GM19452 (cell line): Measurements from ENCODE around the gene SCN7A.
"Not testable (repeated sequence)": the region's sequence is repeated elsewhere in the genome, so short reads cannot be mapped to it uniquely, and the experiment has no call there.

ENCODE experiments used
- ATAC-seq: cut with Tn5 transposase; IDR thresholded peaks from one replicate; pipeline ENCODE4 v1.9.1; 2021; ENCODE audit not compliant: unreplicated experiment

Gene SCN7A

GRCh38 chr2:166494140-166494624 is at the start of gene SCN7A:
TSS of gene SCN7A (minus strand) at chr2:166494249. CDS start at chr2:166477696, 16,553 bp downstream.
- ATAC-seq: no peak

- ATAC-seq: peak; percentile 93
Observed at GRCh38 chr2:166539340-166540162, 45.5 kb upstream of the SCN7A start.

GRCh38 chr2:166536111-166536510 is 42.1 kb upstream of the SCN7A start:
- ATAC-seq: no peak

- no peak for ATAC-seq
Observed at GRCh38 chr2:166521155-166521554, 27.1 kb upstream of the SCN7A start.

- ATAC-seq: no peak
Observed at GRCh38 chr2:166520604-166521003, 26.6 kb upstream of the SCN7A start.

- no peak for ATAC-seq
Observed at GRCh38 chr2:166519391-166519962, 25.4 kb upstream of the SCN7A start.

- ATAC-seq: no peak
Observed at GRCh38 chr2:166518634-166519390, 24.8 kb upstream of the SCN7A start.

- no peak for ATAC-seq
Observed at GRCh38 chr2:166517533-166518061, 23.5 kb upstream of the SCN7A start.

GRCh38 chr2:166516712-166517303 is 22.8 kb upstream of the SCN7A start:
- no peak for ATAC-seq

GRCh38 chr2:166513952-166514351 is 19.9 kb upstream of the SCN7A start:
- no peak for ATAC-seq

GRCh38 chr2:166499281-166499680 is 5.2 kb upstream of the SCN7A start:
- no peak for ATAC-seq

GRCh38 chr2:166491461-166491860 is 2.6 kb downstream of the SCN7A start:
- no peak for ATAC-seq

GRCh38 chr2:166487171-166487570 is 6.9 kb downstream of the SCN7A start:
- ATAC-seq: no peak

GRCh38 chr2:166485558-166486178 is 8.4 kb downstream of the SCN7A start:
- ATAC-seq: no peak

- no peak for ATAC-seq
Observed at GRCh38 chr2:166472332-166472731, 21.7 kb downstream of the SCN7A start.

GRCh38 chr2:166468124-166469024 is 25.7 kb downstream of the SCN7A start:
- no peak for ATAC-seq

- ATAC-seq: no peak
Observed at GRCh38 chr2:166464187-166464586, 29.9 kb downstream of the SCN7A start.

- ATAC-seq: no peak
Observed at GRCh38 chr2:166463640-166464039, 30.4 kb downstream of the SCN7A start.

- ATAC-seq: no peak
Observed at GRCh38 chr2:166458674-166459073, 35.4 kb downstream of the SCN7A start.

GRCh38 chr2:166455823-166456222 is 38.2 kb downstream of the SCN7A start:
- ATAC-seq: not testable (repeated sequence)
